Progenitor cell of endocrine pancreas (in vitro differentiated cells): ENCODE results near the gene RAB11FIP4. TPM values are rescaled to one million over a fixed set of nuclear protein-coding genes. Genes with fewer than 3 reads are reported as not detected.

Source experiments
- DNase-seq: peaks from one replicate; pipeline ENCODE4 v3.0.0; 2021; ENCODE audit warnings: low spot score; ENCODE audit not compliant: unreplicated experiment
- H3K27ac Mint-ChIP-seq: 2 replicates; pipeline ENCODE4 v1.8.0; 2021; ENCODE audit warnings: mild to moderate bottlenecking, moderate library complexity, mixed read lengths
- H3K27me3 Mint-ChIP-seq: 2 replicates; pipeline ENCODE4 v1.8.0; 2021; ENCODE audit warnings: mixed read lengths
- H3K36me3 Mint-ChIP-seq: 2 replicates; pipeline ENCODE4 v1.8.0; 2022; ENCODE audit warnings: mixed read lengths; ENCODE audit not compliant: insufficient read depth
- H3K4me1 Mint-ChIP-seq: 2 replicates; pipeline ENCODE4 v1.8.0; 2021; ENCODE audit warnings: low read depth, mixed read lengths
- H3K4me3 Mint-ChIP-seq: 2 replicates; pipeline ENCODE4 v1.8.0; 2021; ENCODE audit warnings: low read depth, mild to moderate bottlenecking, moderate library complexity, mixed read lengths
- H3K9me3 Mint-ChIP-seq: 2 replicates; pipeline ENCODE4 v1.8.0; 2021; ENCODE audit warnings: low read depth, mixed read lengths
- total RNA-seq: library from RNA; stranded (reverse); gene quantifications from 2 replicates; pipeline ENCODE4 v1.2.1, GENCODE V29; 2021
- TF ChIP-seq, protein P1 (sequence below): fragments of 200-600 bp; sonication (generic); IDR thresholded peaks from one replicate; pipeline ENCODE4 v1.5.0; 2021; ENCODE audit warnings: antibody characterized with exemption, mild to moderate bottlenecking; ENCODE audit not compliant: unreplicated experiment

RAB11FIP4 gene
- total RNA-seq, 1 donor from 2014 or later, result 65.5 TPM

DNA sequence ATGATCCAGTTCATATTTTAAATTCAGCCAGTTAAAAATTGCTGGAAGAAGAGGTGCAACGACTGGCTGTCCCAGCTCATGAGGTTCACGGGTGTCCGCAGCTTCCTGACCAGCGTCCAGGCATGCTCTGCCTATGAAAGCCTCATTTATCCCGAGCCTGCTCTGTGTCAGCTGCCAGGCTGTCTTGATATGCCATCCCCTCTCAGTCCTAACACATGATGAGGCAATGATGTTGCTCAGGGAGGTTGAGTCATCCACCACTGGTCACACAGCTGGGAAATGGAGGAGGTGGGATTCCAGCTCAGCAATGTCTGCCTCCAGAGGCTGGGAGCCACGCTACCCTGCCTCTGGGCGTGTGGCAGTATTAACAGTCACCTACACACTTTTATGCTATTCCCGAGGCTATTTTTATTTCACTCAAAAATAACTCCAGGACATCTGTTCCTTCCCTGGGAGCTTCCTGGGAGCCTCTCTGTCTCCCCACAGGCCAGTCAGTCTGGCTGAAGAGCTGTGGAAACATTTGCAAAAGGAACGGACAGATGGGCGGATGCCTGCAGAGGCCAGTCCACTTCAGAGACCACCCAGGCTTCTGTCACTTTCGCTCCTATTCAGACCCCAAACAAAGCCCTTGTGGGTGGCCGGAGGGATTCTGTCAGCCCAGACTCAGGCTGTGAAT is 22.5 kb downstream of the RAB11FIP4 start:
- no peak for DNase-seq
- H3K4me1 Mint-ChIP-seq, result peaks cover 2% of the 10 kb centered on the region

GRCh38 chr17:31414550-31414918 is 23.1 kb downstream of the RAB11FIP4 start:
- no peaks in the 10 kb centered on the region for H3K36me3 Mint-ChIP-seq
- peaks cover 15% of the 10 kb centered on the region for H3K27me3 Mint-ChIP-seq
- H3K27ac Mint-ChIP-seq, result no peak overlapping the region
- TF ChIP-seq, protein P1, sequence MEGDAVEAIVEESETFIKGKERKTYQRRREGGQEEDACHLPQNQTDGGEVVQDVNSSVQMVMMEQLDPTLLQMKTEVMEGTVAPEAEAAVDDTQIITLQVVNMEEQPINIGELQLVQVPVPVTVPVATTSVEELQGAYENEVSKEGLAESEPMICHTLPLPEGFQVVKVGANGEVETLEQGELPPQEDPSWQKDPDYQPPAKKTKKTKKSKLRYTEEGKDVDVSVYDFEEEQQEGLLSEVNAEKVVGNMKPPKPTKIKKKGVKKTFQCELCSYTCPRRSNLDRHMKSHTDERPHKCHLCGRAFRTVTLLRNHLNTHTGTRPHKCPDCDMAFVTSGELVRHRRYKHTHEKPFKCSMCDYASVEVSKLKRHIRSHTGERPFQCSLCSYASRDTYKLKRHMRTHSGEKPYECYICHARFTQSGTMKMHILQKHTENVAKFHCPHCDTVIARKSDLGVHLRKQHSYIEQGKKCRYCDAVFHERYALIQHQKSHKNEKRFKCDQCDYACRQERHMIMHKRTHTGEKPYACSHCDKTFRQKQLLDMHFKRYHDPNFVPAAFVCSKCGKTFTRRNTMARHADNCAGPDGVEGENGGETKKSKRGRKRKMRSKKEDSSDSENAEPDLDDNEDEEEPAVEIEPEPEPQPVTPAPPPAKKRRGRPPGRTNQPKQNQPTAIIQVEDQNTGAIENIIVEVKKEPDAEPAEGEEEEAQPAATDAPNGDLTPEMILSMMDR, result no peak
- no peaks in the 10 kb centered on the region for H3K9me3 Mint-ChIP-seq
- H3K4me1 Mint-ChIP-seq, result peaks cover 2% of the 10 kb centered on the region
- DNase-seq, result no peak
- no peak overlapping the region for H3K4me3 Mint-ChIP-seq

More for the DNA sequence above, 22.5 kb downstream of the RAB11FIP4 start:
- Mint-ChIP-seq H3K36me3 (no peaks in the 10 kb centered on the region), H3K27ac (peak overlapping the region; percentile 17), H3K9me3 (no peaks in the 10 kb centered on the region), H3K27me3 (peaks cover 13% of the 10 kb centered on the region), H3K4me3 (no peak overlapping the region)
- TF ChIP-seq, protein P1, result no peak

DNA sequence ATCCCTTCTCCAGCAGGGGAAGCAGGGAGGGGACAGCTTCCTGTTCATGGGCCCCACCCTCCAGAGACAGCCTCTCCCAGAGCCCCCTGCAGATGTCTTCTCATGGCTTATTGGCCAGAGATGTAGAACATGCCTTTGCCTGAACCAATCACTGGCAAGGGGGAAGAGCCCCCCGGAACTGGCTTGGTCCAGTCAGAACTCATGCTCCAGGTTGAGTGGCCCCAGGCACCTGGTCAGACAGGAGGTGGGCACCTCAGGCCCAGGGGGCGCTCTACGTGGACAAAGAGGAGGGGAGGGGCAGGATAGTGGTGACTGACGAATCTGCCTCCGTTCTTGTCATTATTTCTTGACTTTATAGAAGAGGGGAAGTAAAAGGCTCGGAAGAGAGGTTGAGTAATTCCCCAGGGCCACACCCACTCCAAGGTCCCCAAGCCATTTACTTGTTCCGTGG is 23.6 kb downstream of the RAB11FIP4 start:
- Mint-ChIP-seq H3K27ac (no peak overlapping the region), H3K4me1 (peaks cover 2% of the 10 kb centered on the region), H3K27me3 (peaks cover 15% of the 10 kb centered on the region), H3K36me3 (no peaks in the 10 kb centered on the region), H3K4me3 (no peak overlapping the region), H3K9me3 (no peaks in the 10 kb centered on the region)
- TF ChIP-seq, protein P1, result no peak
- no peak for DNase-seq

DNA sequence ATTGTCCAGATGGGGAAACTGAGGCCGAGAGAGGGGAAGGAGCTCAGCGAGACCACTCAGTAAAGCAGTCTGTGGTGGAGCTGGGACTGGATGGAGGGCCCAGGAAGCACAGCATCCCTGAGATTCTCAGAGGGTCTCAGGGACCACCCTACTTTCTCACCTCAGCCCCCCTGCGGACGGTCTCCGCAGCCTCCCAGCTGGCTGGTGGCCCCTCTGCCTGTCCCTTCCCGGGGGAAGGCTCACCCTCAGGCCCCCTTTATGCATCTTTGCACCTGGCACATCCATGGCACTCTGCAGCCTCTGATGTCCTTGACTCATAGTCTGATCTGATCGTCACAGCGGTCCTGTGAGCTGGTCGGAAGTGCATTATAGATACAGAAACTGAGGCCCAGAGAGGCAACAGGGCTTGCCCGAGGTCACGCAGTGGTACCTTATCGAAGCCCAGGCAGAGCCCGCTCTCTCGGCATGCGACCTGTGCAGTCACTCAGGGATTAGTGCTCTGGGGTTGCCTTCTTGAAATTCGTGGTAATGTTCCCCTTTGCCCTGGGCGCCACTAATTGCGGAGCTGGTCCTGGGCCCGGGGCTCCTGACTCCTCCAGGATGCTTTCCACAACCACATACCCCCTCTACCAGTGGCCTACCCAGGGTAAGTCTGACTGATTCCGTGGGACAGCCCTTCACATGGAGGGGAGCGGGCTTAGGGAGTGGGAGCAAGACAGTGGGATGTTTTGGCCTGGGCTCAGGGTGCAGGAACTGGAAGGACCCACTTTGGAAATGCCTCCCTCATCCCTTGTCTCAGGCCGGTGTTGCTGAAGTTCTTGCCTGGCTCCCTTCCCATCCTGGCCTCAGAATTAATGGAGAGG is 24.4 kb downstream of the RAB11FIP4 start:
- no peaks in the 10 kb centered on the region for H3K36me3 Mint-ChIP-seq
- no peak overlapping the region for H3K27ac Mint-ChIP-seq
- TF ChIP-seq, protein P1, result no peak
- H3K4me1 Mint-ChIP-seq, result peaks cover 2% of the 10 kb centered on the region
- no peaks in the 10 kb centered on the region for H3K9me3 Mint-ChIP-seq
- peaks cover 15% of the 10 kb centered on the region for H3K27me3 Mint-ChIP-seq
- no peak for DNase-seq
- H3K4me3 Mint-ChIP-seq, result no peak overlapping the region

GRCh38 chr17:31416503-31416923 is 25.0 kb downstream of the RAB11FIP4 start:
- TF ChIP-seq, protein P1, result no peak
- DNase-seq, result no peak
- Mint-ChIP-seq H3K4me3 (no peak overlapping the region), H3K36me3 (no peaks in the 10 kb centered on the region), H3K27me3 (peaks cover 15% of the 10 kb centered on the region), H3K9me3 (no peaks in the 10 kb centered on the region), H3K4me1 (peaks cover 2% of the 10 kb centered on the region), H3K27ac (no peak overlapping the region)
